ENCODE data around the gene UGCG.

UGCG gene

DNA sequence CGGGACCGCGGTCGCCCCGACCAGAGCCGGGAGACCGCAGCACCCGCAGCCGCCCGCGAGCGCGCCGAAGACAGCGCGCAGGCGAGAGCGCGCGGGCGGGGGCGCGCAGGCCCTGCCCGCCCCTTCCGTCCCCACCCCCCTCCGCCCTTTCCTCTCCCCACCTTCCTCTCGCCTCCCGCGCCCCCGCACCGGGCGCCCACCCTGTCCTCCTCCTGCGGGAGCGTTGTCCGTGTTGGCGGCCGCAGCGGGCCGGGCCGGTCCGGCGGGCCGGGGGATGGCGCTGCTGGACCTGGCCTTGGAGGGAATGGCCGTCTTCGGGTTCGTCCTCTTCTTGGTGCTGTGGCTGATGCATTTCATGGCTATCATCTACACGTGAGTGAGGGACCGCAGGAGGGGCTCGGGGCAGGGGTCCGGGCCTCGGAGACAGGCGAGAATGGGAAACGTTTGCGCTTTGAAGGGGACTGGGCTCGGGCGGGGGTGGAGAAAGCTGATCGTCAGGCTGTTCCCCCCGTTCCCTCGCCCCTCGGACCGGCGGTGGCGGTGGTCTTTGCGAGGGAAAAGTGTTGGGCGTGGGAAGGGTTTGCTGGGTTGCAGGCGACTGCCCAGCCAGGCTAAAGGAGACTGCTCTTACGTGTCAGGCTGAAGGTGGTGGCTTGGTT lies 457 bp downstream of the UGCG start:
- Histone ChIP-seq H3K4me3 (ENCODE audit: insufficient read depth, low read length, poor library complexity, severe bottlenecking) (peak overlapping the region; percentile 89), H2AFZ (ENCODE audit: low read depth, low read length, severe bottlenecking) (peak overlapping the region; percentile 30), H3K9me3 (ENCODE audit: insufficient read depth, low read length) (no peaks in the 10 kb centered on the region), H3K9me2 (replicated peaks; ENCODE audit: insufficient read depth, low read length) (no peaks in the 10 kb centered on the region), H3K4me2 (ENCODE audit: low read depth, low read length, poor library complexity, severe bottlenecking) (peak overlapping the region; percentile 82), H3F3A (ENCODE audit: insufficient read depth) (peaks cover 38% of the 10 kb centered on the region), H3K79me2 (ENCODE audit: insufficient read depth, low read length) (peaks cover 52% of the 10 kb centered on the region), H4K20me1 (ENCODE audit: low read depth, low read length) (peaks cover 18% of the 10 kb centered on the region), H3K27me3 (ENCODE audit: low read length) (no peaks in the 10 kb centered on the region), H3K36me3 (ENCODE audit: low read length) (peaks cover 9% of the 10 kb centered on the region; the same call in 1 of the 2 replicates), H3K27ac (ENCODE audit: low read depth, low read length) (peak overlapping the region; percentile 79), H3K9ac (ENCODE audit: low read length) (peak overlapping the region; percentile 85)
- TF ChIP-seq EZH2phosphoT487 (conservative IDR thresholded peaks at IDR 0.05; ENCODE audit: low read length), result no peak
- TF ChIP-seq, protein P1, sequence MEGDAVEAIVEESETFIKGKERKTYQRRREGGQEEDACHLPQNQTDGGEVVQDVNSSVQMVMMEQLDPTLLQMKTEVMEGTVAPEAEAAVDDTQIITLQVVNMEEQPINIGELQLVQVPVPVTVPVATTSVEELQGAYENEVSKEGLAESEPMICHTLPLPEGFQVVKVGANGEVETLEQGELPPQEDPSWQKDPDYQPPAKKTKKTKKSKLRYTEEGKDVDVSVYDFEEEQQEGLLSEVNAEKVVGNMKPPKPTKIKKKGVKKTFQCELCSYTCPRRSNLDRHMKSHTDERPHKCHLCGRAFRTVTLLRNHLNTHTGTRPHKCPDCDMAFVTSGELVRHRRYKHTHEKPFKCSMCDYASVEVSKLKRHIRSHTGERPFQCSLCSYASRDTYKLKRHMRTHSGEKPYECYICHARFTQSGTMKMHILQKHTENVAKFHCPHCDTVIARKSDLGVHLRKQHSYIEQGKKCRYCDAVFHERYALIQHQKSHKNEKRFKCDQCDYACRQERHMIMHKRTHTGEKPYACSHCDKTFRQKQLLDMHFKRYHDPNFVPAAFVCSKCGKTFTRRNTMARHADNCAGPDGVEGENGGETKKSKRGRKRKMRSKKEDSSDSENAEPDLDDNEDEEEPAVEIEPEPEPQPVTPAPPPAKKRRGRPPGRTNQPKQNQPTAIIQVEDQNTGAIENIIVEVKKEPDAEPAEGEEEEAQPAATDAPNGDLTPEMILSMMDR (IDR thresholded peaks at IDR 0.05; ENCODE audit: insufficient read depth, low read length, poor library complexity, severe bottlenecking), result no peak

DNA sequence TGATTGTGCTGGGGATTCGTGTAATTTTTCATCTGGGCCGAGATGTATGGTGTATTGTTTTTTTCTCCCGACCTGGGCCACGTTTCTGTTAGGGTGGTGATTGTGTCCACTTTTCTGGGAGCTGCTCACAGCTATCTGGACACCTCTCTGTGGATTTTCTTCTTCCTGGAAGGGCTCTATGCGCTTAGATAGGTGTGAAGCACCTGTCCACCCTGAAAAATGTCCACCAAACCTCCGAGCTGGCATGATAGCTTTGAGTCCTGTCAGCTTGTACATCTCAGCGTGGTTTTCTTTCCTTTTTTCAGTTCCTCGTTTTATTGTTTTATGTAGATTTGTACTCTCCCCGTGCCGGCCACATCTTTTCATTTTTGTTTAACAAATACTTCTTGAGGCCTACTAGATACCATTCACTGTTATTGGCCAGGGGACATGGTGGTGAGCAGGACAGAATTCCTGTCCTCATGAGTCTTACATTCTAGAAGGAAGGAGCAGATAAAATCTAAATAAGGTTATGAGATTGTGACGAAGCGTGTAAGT lies 1.1 kb downstream of the UGCG start:
- Histone ChIP-seq H2AFZ (ENCODE audit: low read depth, low read length, severe bottlenecking) (no peak overlapping the region), H4K20me1 (ENCODE audit: low read depth, low read length) (peaks cover 24% of the 10 kb centered on the region), H3K79me2 (ENCODE audit: insufficient read depth, low read length) (peaks cover 58% of the 10 kb centered on the region), H3K9ac (ENCODE audit: low read length) (peak overlapping the region; percentile 85), H3K4me2 (ENCODE audit: low read depth, low read length, poor library complexity, severe bottlenecking) (peak overlapping the region; percentile 82), H3K9me2 (replicated peaks; ENCODE audit: insufficient read depth, low read length) (no peaks in the 10 kb centered on the region), H3K27ac (ENCODE audit: low read depth, low read length) (peak overlapping the region; percentile 79), H3K27me3 (ENCODE audit: low read length) (no peaks in the 10 kb centered on the region), H3F3A (ENCODE audit: insufficient read depth) (peaks cover 32% of the 10 kb centered on the region), H3K9me3 (ENCODE audit: insufficient read depth, low read length) (no peaks in the 10 kb centered on the region), H3K4me3 (ENCODE audit: insufficient read depth, low read length, poor library complexity, severe bottlenecking) (peak overlapping the region; percentile 89), H3K36me3 (ENCODE audit: low read length) (peaks cover 9% of the 10 kb centered on the region; the same call in 1 of the 2 replicates)
- TF ChIP-seq, protein P1 (IDR thresholded peaks at IDR 0.05; ENCODE audit: insufficient read depth, low read length, poor library complexity, severe bottlenecking), result no peak
- no peak for TF ChIP-seq EZH2phosphoT487 (conservative IDR thresholded peaks at IDR 0.05; ENCODE audit: low read length)

DNA sequence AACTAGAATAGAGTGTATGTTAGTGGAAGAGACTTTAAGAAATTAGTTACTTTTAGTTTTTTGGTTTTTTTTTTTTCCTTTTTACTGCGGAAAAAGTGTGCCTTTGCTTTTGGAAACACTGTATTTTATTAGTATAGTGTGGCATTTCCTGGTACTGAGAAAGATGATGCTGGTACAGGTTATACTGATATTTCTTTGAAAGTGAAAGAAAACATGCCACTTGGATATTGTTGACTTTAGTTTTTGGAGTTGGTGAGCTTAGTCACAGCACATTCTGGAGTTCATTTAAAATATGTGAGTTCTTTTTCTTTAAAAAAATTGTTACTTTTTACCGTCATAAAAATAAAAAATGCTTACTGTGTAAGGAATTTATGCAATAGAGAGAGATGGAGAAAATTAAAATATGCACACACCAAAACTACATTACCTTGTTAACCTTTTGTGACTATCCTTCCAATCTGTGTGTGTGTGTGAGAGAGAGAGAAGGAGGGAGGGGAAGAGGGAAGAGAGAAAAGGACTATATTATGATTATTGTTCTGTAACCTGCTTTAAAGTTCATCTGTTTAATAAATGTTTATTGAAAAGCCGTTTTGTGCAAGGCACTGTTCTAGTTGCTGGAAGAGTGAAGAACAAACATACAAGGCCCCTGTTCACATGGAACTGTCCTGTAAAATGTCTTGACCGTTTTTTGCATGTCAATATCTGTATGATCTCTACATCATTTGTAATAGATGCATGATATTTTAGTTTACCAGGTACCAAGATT lies 1.9 kb downstream of the UGCG start:
- Histone ChIP-seq H2AFZ (ENCODE audit: low read depth, low read length, severe bottlenecking) (no peak overlapping the region), H3K79me2 (ENCODE audit: insufficient read depth, low read length) (peaks cover 66% of the 10 kb centered on the region), H3K27ac (ENCODE audit: low read depth, low read length) (peak overlapping the region; percentile 79), H4K20me1 (ENCODE audit: low read depth, low read length) (peaks cover 27% of the 10 kb centered on the region), H3K27me3 (ENCODE audit: low read length) (no peaks in the 10 kb centered on the region), H3K4me3 (ENCODE audit: insufficient read depth, low read length, poor library complexity, severe bottlenecking) (peak overlapping the region; percentile 89), H3K9me2 (replicated peaks; ENCODE audit: insufficient read depth, low read length) (no peaks in the 10 kb centered on the region), H3F3A (ENCODE audit: insufficient read depth) (peaks cover 28% of the 10 kb centered on the region), H3K36me3 (ENCODE audit: low read length) (peaks cover 9% of the 10 kb centered on the region; the same call in 1 of the 2 replicates), H3K9ac (ENCODE audit: low read length) (peak overlapping the region; percentile 85), H3K4me2 (ENCODE audit: low read depth, low read length, poor library complexity, severe bottlenecking) (peak overlapping the region; percentile 82), H3K9me3 (ENCODE audit: insufficient read depth, low read length) (no peaks in the 10 kb centered on the region)
- TF ChIP-seq, protein P1 (IDR thresholded peaks at IDR 0.05; ENCODE audit: insufficient read depth, low read length, poor library complexity, severe bottlenecking), result no peak

All from SU-DHL-6 (cell line).